HUES64 (cell line): ENCODE results near the gene JAKMIP1.

Experiments
- H3K27ac ChIP-seq: 2 replicates; pipeline ENCODE4 v1.7.0; 2013; ENCODE audit warnings: low read depth, low read length, inconsistent platforms
- H3K27me3 ChIP-seq: 2 replicates; pipeline ENCODE4 v1.6.1; 2013; ENCODE audit warnings: mild to moderate bottlenecking, low read length; ENCODE audit not compliant: insufficient read depth
- H3K36me3 ChIP-seq: 2 replicates; pipeline ENCODE4 v1.6.1; 2013; ENCODE audit warnings: mild to moderate bottlenecking, low read length; ENCODE audit not compliant: insufficient read depth
- H3K4me1 ChIP-seq: 2 replicates; pipeline ENCODE4 v1.6.1; 2013; ENCODE audit warnings: mild to moderate bottlenecking, low read length, moderate library complexity; ENCODE audit not compliant: insufficient read depth
- H3K4me3 ChIP-seq: 2 replicates; pipeline ENCODE4 v1.5.1; 2013; ENCODE audit warnings: mild to moderate bottlenecking, low read length, moderate library complexity
- H3K9ac ChIP-seq: 2 replicates; pipeline ENCODE4 v1.6.1; 2013; ENCODE audit warnings: mild to moderate bottlenecking, low read depth, low read length
- H3K9me3 ChIP-seq: 2 replicates; pipeline ENCODE4 v1.6.1; 2013; ENCODE audit warnings: low read depth, low read length; ENCODE audit not compliant: insufficient read depth
- WGBS: fragments of 150-250, 120-280 bp; methylation state at CpG from one replicate; pipeline ENCODE4 v1.1.7; 2013; ENCODE audit warnings: missing lambda C conversion rate; 5-methylcytosine and 5-hydroxymethylcytosine counted together

JAKMIP1 gene

DNA sequence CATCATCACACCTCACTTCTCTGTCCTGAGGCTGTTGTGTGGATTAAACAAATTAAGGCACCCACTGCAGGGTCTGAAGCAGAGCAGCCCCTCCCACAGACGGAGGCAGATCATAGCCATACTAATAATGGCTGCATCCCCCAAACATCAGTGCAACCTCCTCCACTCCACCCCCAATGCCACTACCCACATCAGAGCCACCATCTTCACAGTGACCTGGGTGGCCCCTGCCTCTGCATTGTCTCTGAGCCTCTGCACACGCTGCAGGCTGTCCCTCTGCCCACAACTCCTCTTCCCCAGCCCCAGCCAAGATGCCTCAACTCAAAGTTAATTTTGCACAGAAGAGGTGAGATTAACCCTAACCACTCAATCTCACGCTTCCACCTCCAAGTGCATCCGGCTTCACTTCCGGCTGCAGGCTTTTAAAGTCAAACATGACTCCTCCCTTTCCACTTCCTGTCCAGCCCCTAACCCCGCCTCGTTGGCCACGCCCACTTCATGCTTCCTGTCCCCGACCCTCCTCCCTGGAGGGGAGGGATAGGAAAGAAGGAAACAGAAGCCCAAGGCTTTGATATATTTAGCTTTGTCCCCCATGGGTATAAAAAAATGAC is 22.7 kb downstream of the JAKMIP1 start:
- H3K4me3 ChIP-seq = no peak overlapping the region
- H3K4me1 ChIP-seq = no peaks in the 10 kb centered on the region
- no peaks in the 10 kb centered on the region for H3K27me3 ChIP-seq
- H3K27ac ChIP-seq = no peak overlapping the region
- no peaks in the 10 kb centered on the region for H3K36me3 ChIP-seq
- 83% methylated on average over 6 of the region's 9 CpGs for WGBS
- no peak overlapping the region for H3K9ac ChIP-seq
- no peaks in the 10 kb centered on the region for H3K9me3 ChIP-seq

DNA sequence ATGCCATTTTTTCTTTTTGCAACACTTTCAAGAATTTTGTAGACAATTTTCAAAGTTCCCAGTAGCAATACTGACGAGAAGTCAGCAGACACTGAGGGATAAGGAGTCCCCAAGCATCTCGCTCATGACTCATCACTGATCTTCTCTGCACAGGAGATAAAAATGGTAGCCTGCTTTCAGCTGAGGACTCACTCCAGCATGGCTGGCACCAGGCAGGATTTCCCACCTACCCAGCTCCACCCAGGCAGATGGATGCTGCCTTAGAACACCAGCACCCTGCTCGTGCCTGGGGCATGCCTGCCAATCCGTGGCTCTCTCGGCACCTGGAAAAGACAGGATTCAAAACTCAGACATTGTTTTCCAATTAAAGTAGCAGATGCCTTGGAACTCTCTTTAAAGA is 24.9 kb downstream of the JAKMIP1 start:
- Histone ChIP-seq H3K27ac (no peak overlapping the region), H3K27me3 (no peaks in the 10 kb centered on the region), H3K9ac (no peak overlapping the region), H3K4me3 (no peak overlapping the region), H3K36me3 (no peaks in the 10 kb centered on the region), H3K4me1 (no peaks in the 10 kb centered on the region), H3K9me3 (no peaks in the 10 kb centered on the region)
- 92% methylated on average over 5 of the region's 5 CpGs for WGBS

- WGBS = 63% methylated on average over 3 of the region's 3 CpGs
- Histone ChIP-seq H3K27me3 (no peaks in the 10 kb centered on the region), H3K36me3 (no peaks in the 10 kb centered on the region), H3K4me1 (no peaks in the 10 kb centered on the region), H3K27ac (no peak overlapping the region), H3K9ac (no peak overlapping the region), H3K4me3 (no peak overlapping the region), H3K9me3 (no peaks in the 10 kb centered on the region)
Observed at GRCh38 chr4:6172927-6173200, 27.5 kb downstream of the JAKMIP1 start.

- no peak overlapping the region for H3K27ac ChIP-seq
- no peak overlapping the region for H3K4me3 ChIP-seq
- H3K27me3 ChIP-seq = no peaks in the 10 kb centered on the region
- H3K4me1 ChIP-seq = no peaks in the 10 kb centered on the region
- no peaks in the 10 kb centered on the region for H3K36me3 ChIP-seq
- no peak overlapping the region for H3K9ac ChIP-seq
- 84% methylated on average over 9 of the region's 9 CpGs for WGBS
- H3K9me3 ChIP-seq = no peaks in the 10 kb centered on the region
Observed at GRCh38 chr4:6172093-6172926, 28.0 kb downstream of the JAKMIP1 start.

- Histone ChIP-seq H3K4me1 (no peaks in the 10 kb centered on the region), H3K9me3 (no peaks in the 10 kb centered on the region), H3K27me3 (no peaks in the 10 kb centered on the region), H3K9ac (no peak overlapping the region), H3K27ac (no peak overlapping the region), H3K36me3 (no peaks in the 10 kb centered on the region), H3K4me3 (no peak overlapping the region)
- WGBS = 89% methylated on average over 4 of the region's 4 CpGs
Observed at GRCh38 chr4:6169239-6169638, 31.1 kb downstream of the JAKMIP1 start.

DNA sequence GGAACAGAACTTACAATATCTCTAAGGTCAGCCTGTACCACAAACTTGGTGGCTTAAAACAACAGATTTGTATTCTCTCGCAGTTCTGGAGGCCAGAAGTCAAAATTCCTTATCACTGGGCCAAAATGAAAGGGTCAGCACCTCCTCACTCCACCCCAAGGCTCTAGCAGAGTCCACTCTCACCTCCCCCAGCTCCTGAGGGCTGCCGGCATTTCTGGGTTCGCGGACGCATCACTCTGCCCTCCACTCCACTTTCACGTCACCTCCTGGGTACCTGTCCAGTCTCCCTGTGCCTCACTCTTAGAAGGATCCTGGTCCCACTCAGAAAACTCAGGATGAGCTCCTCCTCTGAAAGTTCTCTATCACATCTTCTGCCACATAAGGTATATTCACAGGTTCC is 34.6 kb downstream of the JAKMIP1 start:
- no peak overlapping the region for H3K4me3 ChIP-seq
- no peaks in the 10 kb centered on the region for H3K4me1 ChIP-seq
- H3K27me3 ChIP-seq = no peaks in the 10 kb centered on the region
- no peak overlapping the region for H3K9ac ChIP-seq
- WGBS = 95% methylated on average over 6 of the region's 6 CpGs
- H3K27ac ChIP-seq = no peak overlapping the region
- 0 out of 2 replicates have a peak, but pooled peaks cover 9% of the 10 kb centered on the region for H3K9me3 ChIP-seq
- H3K36me3 ChIP-seq = no peaks in the 10 kb centered on the region

- 96% methylated on average over 6 of the region's 6 CpGs for WGBS
- Histone ChIP-seq H3K9me3 (0 out of 2 replicates have a peak, but pooled peaks cover 9% of the 10 kb centered on the region), H3K27ac (no peak overlapping the region), H3K4me3 (no peak overlapping the region), H3K4me1 (no peaks in the 10 kb centered on the region), H3K9ac (no peak overlapping the region), H3K36me3 (no peaks in the 10 kb centered on the region), H3K27me3 (no peaks in the 10 kb centered on the region)
Observed at GRCh38 chr4:6162885-6163284, 37.5 kb downstream of the JAKMIP1 start.

DNA sequence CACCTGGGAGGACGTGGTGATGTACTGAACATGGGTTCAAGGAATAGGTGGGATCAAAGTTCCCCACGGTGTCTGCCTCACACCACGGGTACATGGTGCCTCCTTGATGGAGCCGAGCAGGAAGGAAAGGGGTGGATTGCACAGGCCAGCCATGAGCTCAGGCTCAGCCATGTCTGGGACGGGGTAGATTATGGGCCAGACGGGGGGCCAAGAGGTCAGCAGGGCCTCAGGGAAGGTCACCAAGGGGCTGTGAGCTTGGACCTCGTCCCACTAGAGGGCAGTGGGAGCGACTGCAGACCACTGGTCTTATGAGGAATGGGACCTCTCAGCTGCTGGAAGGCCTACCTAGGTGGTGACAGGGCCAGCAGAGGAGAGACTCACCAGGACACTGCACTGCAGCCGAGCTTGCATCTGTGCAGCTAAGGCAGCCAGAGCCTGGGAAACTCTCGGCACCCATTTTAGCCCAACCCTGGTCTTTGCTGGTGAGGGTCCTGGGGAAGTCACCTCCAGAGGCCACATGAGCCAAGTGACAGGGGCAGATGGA is 38.4 kb downstream of the JAKMIP1 start:
- H3K9me3 ChIP-seq = 0 out of 2 replicates have a peak, but pooled peaks cover 9% of the 10 kb centered on the region
- no peak overlapping the region for H3K4me3 ChIP-seq

DNA sequence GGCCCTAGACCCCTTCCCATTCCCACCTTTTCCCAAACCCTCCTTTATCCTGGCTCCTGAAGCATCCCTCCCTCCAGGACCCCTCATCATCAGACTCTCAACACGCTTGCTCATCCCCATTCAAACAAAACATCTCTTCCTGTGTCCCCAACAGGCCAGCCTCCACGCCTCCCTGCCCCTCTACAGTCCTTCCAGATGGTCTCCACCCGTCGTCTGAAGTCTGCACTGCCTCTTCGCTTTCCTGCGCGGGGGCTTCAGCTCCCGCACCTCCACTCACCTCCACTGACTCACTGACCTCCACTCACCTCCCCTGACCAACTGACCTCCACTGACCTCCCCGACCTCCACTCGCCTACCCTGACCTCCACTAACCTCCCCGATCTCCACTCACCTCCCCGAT is 39.8 kb downstream of the JAKMIP1 start:
- 0 out of 2 replicates have a peak, but pooled peaks cover 9% of the 10 kb centered on the region for H3K9me3 ChIP-seq
- H3K36me3 ChIP-seq = no peaks in the 10 kb centered on the region
- H3K4me1 ChIP-seq = peaks cover 2% of the 10 kb centered on the region
- H3K9ac ChIP-seq = no peak overlapping the region
- no peak overlapping the region for H3K27ac ChIP-seq
- no peak overlapping the region for H3K4me3 ChIP-seq
- WGBS = 92% methylated on average over 12 of the region's 12 CpGs
- H3K27me3 ChIP-seq = no peaks in the 10 kb centered on the region

More for the DNA sequence above, 38.4 kb downstream of the JAKMIP1 start:
- WGBS = 89% methylated on average over 10 of the region's 10 CpGs
- H3K4me1 ChIP-seq = no peaks in the 10 kb centered on the region
- H3K27ac ChIP-seq = no peak overlapping the region
- H3K27me3 ChIP-seq = no peaks in the 10 kb centered on the region
- H3K9ac ChIP-seq = no peak overlapping the region
- no peaks in the 10 kb centered on the region for H3K36me3 ChIP-seq

GRCh38 chr4:6157926-6158325 is 42.4 kb downstream of the JAKMIP1 start:
- H3K27me3 ChIP-seq = no peaks in the 10 kb centered on the region
- H3K27ac ChIP-seq = no peak overlapping the region
- H3K4me1 ChIP-seq = peaks cover 21% of the 10 kb centered on the region
- H3K36me3 ChIP-seq = no peaks in the 10 kb centered on the region
- H3K9me3 ChIP-seq = no peaks in the 10 kb centered on the region
- no peak overlapping the region for H3K4me3 ChIP-seq
- no peak overlapping the region for H3K9ac ChIP-seq
- WGBS = 96% methylated on average over 9 of the region's 9 CpGs

DNA sequence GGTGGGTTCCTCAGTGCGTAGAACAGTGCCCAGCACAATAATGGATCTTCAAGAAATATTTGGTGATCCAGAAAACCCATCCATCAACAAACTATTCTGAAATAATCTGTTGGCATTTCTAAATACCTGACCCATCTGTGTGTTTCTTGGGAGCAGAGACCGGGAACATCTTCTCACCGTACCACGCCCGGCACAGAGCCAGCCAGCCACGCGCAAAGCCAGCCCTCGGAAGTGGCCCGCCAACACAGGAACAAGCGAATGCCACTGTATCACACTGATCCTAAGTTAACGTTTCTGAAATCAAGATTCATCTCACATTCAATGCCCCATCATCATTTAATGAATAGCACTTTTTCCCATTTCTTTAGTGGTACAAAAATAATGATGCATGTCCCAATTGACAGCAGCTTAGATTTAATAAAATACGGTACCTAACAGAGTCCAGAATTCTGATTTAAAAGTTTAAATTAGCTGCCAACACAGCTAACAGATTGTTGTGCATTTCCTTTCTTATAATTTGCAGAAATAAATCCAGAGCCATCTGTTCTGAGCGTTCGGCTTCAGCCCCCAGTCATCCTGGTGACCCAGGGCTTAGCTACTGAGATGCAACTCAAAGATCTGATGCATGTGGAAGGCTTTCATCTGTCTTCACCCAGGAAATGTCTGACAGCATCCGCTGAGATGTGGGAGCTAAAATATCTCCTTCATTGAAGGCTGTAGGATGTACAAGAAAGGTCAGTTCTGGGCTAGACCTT is 44.2 kb downstream of the JAKMIP1 start:
- Histone ChIP-seq H3K4me3 (no peak overlapping the region), H3K9ac (no peak overlapping the region), H3K4me1 (peaks cover 21% of the 10 kb centered on the region), H3K27me3 (no peaks in the 10 kb centered on the region), H3K27ac (no peak overlapping the region), H3K36me3 (no peaks in the 10 kb centered on the region), H3K9me3 (no peaks in the 10 kb centered on the region)
- WGBS = 96% methylated on average over 15 of the region's 15 CpGs
